ENCODE data around the gene IQCN. TPM values are rescaled to one million over a fixed set of nuclear protein-coding genes. Genes with fewer than 3 reads are reported as not detected.

IQCN gene
- total RNA-seq, 1 donor from 2014 or later: 2.4 TPM

GRCh38 chr19:18234194-18234593, 40.1 kb downstream of the IQCN start:
- no peak for DNase-seq (ENCODE audit: extremely low read depth, low read depth, low spot score)

GRCh38 chr19:18233224-18233825, 40.9 kb downstream of the IQCN start:
- DNase-seq (ENCODE audit: extremely low read depth, low read depth, low spot score): no peak

- DNase-seq (ENCODE audit: extremely low read depth, low read depth, low spot score): no peak
Measured at GRCh38 chr19:18232540-18233223, 41.6 kb downstream of the IQCN start.

GRCh38 chr19:18231775-18232174, 42.5 kb downstream of the IQCN start:
- DNase-seq (ENCODE audit: extremely low read depth, low read depth, low spot score): no peak

GRCh38 chr19:18230941-18231734, 43.1 kb downstream of the IQCN start:
- DNase-seq (ENCODE audit: extremely low read depth, low read depth, low spot score): no peak

- DNase-seq (ENCODE audit: extremely low read depth, low read depth, low spot score): no peak
Measured at GRCh38 chr19:18229915-18230314, 44.3 kb downstream of the IQCN start.

- no peak for DNase-seq (ENCODE audit: extremely low read depth, low read depth, low spot score)
Measured at GRCh38 chr19:18229474-18229873, 44.8 kb downstream of the IQCN start.

GRCh38 chr19:18227781-18228271, 46.4 kb downstream of the IQCN start:
- DNase-seq (ENCODE audit: extremely low read depth, low read depth, low spot score): no peak

GRCh38 chr19:18226956-18227780, 47.1 kb downstream of the IQCN start:
- no peak for DNase-seq (ENCODE audit: extremely low read depth, low read depth, low spot score)

GRCh38 chr19:18225702-18226468, 48.4 kb downstream of the IQCN start, which contains the start of gene PDE4C:
Gene PDE4C, minus strand, starts transcription at chr19:18226438. Its CDS starts 23 bp downstream, at chr19:18226415.
- DNase-seq (ENCODE audit: extremely low read depth, low read depth, low spot score): no peak

- no peak for DNase-seq (ENCODE audit: extremely low read depth, low read depth, low spot score)
Measured at GRCh38 chr19:18225355-18225701, 48.9 kb downstream of the IQCN start.

- peak; percentile 92 for DNase-seq (ENCODE audit: extremely low read depth, low read depth, low spot score)
Measured at GRCh38 chr19:18224525-18225354, 49.5 kb downstream of the IQCN start.

GRCh38 chr19:18223860-18224524, 50.3 kb downstream of the IQCN start:
- no peak for DNase-seq (ENCODE audit: extremely low read depth, low read depth, low spot score)

GRCh38 chr19:18221815-18222725, 52.2 kb downstream of the IQCN start:
- DNase-seq (ENCODE audit: extremely low read depth, low read depth, low spot score): no peak

- no peak for DNase-seq (ENCODE audit: extremely low read depth, low read depth, low spot score)
Measured at GRCh38 chr19:18220632-18221275, 53.5 kb downstream of the IQCN start.

- DNase-seq (ENCODE audit: extremely low read depth, low read depth, low spot score): no peak
Measured at GRCh38 chr19:18219911-18220631, 54.2 kb downstream of the IQCN start.

Data from glomerular endothelial cell (primary cell).